Endothelial cell of umbilical vein (primary cell): ENCODE measurements around the gene SRCIN1. TPM values are rescaled to one million over a fixed set of nuclear protein-coding genes. Genes with fewer than 3 reads are reported as not detected.

Experiments
- BruUV-seq: library from RNA; stranded (reverse); fragments of 400-500 nt; replicated peaks from 2 replicates; lab custom pipeline; 2021; lab: Mats Ljungman, UMichigan
- CTCF ChIA-PET: fragments of 300-600, 350-600 bp; sonication (Branson Sonifier 250); formaldehyde crosslinking; loops from one replicate; lab custom pipeline; 2021; ENCODE audit warnings: antibody characterized with exemption, inconsistent platforms; lab: Charles Lee
- POLR2A ChIA-PET: fragments of 300-600, 350-600 bp; sonication (Branson Sonifier 250); formaldehyde crosslinking; loops from one replicate; lab custom pipeline; 2021; ENCODE audit warnings: antibody characterized with exemption, inconsistent platforms; lab: Charles Lee
- DNase-seq: peaks from one replicate; pipeline ENCODE4 v3.0.0-alpha.2; 2011; ENCODE audit warnings: low read depth, low spot score
- FAIRE-seq: peaks from 2 replicates; lab custom pipeline; 2011; peaks lifted over from hg19 to GRCh38; lab: Jason Lieb, UNC
- H2AFZ ChIP-seq: 2 replicates; pipeline ENCODE4 v1.6.0; 2012; ENCODE audit warnings: low read depth, low read length, control low read depth, inconsistent platforms
- H3K27ac ChIP-seq: 2 replicates; pipeline ENCODE4 v1.5.1; 2011; ENCODE audit warnings: low read depth, mild to moderate bottlenecking, control low read depth, low read length, moderate library complexity; ENCODE audit not compliant: insufficient read depth
- H3K27me3 ChIP-seq, 2 experiments: 2 replicates each; pipeline versions ENCODE4 v1.6.0 to v1.6.1; 2011; ENCODE audit warnings: low read length in 2 of 2, mixed read lengths in 1 of 2; ENCODE audit not compliant: control insufficient read depth in 2 of 2, insufficient read depth in 2 of 2
- H3K36me3 ChIP-seq, 2 experiments: 2 replicates in 1 of 2; 3 replicates in 1 of 2; pipeline ENCODE4 v1.5.1; 2011; ENCODE audit warnings: low read length in 2 of 2, mild to moderate bottlenecking in 1 of 2, moderate library complexity in 1 of 2; ENCODE audit not compliant: control insufficient read depth in 2 of 2, insufficient read depth in 2 of 2; ENCODE audit errors: extremely low read depth in 1 of 2
- H3K4me1 ChIP-seq: 3 replicates; pipeline ENCODE4 v1.5.1; 2011; ENCODE audit warnings: mild to moderate bottlenecking, low read length; ENCODE audit not compliant: control insufficient read depth, insufficient read depth; ENCODE audit errors: extremely low read depth
- H3K4me2 ChIP-seq: 2 replicates; pipeline ENCODE4 v1.6.1; 2011; ENCODE audit warnings: low read length, control low read depth, mixed read lengths; ENCODE audit not compliant: insufficient read depth
- H3K4me3 ChIP-seq, 3 experiments: fragments of 200-600 bp in 1 of 3; sonication (generic), shearing (Covaris generic) in 1 of 3; replicated peaks in 1 of 3; 2 replicates each; pipeline ENCODE4 v1.5.1; 2011 to 2016; ENCODE audit warnings: control low read depth in 3 of 3, low read length in 3 of 3, mild to moderate bottlenecking in 2 of 3, inconsistent platforms in 1 of 3, low read depth in 1 of 3, moderate library complexity in 1 of 3; ENCODE audit not compliant: insufficient read depth in 1 of 3
- H3K79me2 ChIP-seq: 2 replicates; pipeline ENCODE4 v1.6.0; 2012; ENCODE audit warnings: low read length, inconsistent platforms; ENCODE audit not compliant: control insufficient read depth, insufficient read depth
- H3K9ac ChIP-seq: replicated peaks from 2 replicates; pipeline ENCODE3; 2011; ENCODE audit warnings: low read length, control low read depth; ENCODE audit not compliant: insufficient read depth; ENCODE audit errors: extremely low read depth
- H3K9me1 ChIP-seq: replicated peaks from 3 replicates; pipeline ENCODE4 v1.6.0; 2011; ENCODE audit warnings: mild to moderate bottlenecking, low read length; ENCODE audit not compliant: control insufficient read depth, insufficient read depth; ENCODE audit errors: extremely low read depth
- H3K9me3 ChIP-seq: replicated peaks from 2 replicates; pipeline ENCODE4 v1.5.1; 2012; ENCODE audit warnings: low read length, inconsistent platforms; ENCODE audit not compliant: control insufficient read depth, insufficient read depth
- H4K20me1 ChIP-seq: replicated peaks from 2 replicates; pipeline ENCODE3; 2011; ENCODE audit warnings: mild to moderate bottlenecking, low read length; ENCODE audit not compliant: control insufficient read depth, insufficient read depth; ENCODE audit errors: extremely low read depth
- CTCF ChIP-seq, 2 donors: IDR thresholded peaks; 1 replicate in 1 of 2; 2 replicates in 1 of 2; pipeline ENCODE4 v1.5.1; 2011; ENCODE audit warnings: low read length in 2 of 2, mild to moderate bottlenecking in 2 of 2, moderate library complexity in 2 of 2, control low read depth in 1 of 2, inconsistent platforms in 1 of 2, low read depth in 1 of 2; ENCODE audit not compliant: insufficient read depth in 1 of 2; ENCODE audit errors: extremely low read depth in 1 of 2
- EZH2 ChIP-seq: IDR thresholded peaks from 2 replicates; pipeline ENCODE4 v1.6.1; 2012; ENCODE audit warnings: borderline replicate concordance, low read depth, mild to moderate bottlenecking, moderate library complexity, low read length, inconsistent platforms; ENCODE audit not compliant: severe bottlenecking
- FOS ChIP-seq: IDR thresholded peaks from 2 replicates; pipeline ENCODE4 v1.6.1; 2011; ENCODE audit warnings: mild to moderate bottlenecking, low read length, moderate library complexity, borderline replicate concordance; ENCODE audit not compliant: insufficient read depth
- GATA2 ChIP-seq: IDR thresholded peaks from 2 replicates; pipeline ENCODE4 v1.7.0; 2011; ENCODE audit warnings: low read depth, mild to moderate bottlenecking, moderate library complexity, mixed read lengths, low read length; ENCODE audit not compliant: insufficient read length, insufficient read depth
- JUN ChIP-seq: IDR thresholded peaks from 2 replicates; pipeline ENCODE4 v1.6.1; 2011; ENCODE audit warnings: borderline replicate concordance, low read depth; ENCODE audit not compliant: insufficient read length, insufficient read depth
- MYC ChIP-seq: IDR thresholded peaks from one replicate; pipeline ENCODE4 v1.6.1; 2011; ENCODE audit warnings: mild to moderate bottlenecking, low read depth, low read length
- POLR2A ChIP-seq: IDR thresholded peaks from 2 replicates; pipeline ENCODE4 v1.6.1; 2012; ENCODE audit warnings: low read depth, mild to moderate bottlenecking, control low read depth, low read length
- POLR2AphosphoS5 ChIP-seq: IDR thresholded peaks from 2 replicates; pipeline ENCODE4 v1.6.1; 2012; ENCODE audit warnings: low read depth, mild to moderate bottlenecking, control low read depth, low read length, moderate library complexity; ENCODE audit not compliant: insufficient read depth
- dilution Hi-C: fragments of 300-500 bp; cut with MboI; formaldehyde crosslinking; loops from one replicate; pipeline ENCODE4 v1.15.0; 2019; ENCODE audit warnings: low sequenced_read_pairs; ENCODE audit not compliant: extremely low pct_ligation_motif_present
- intact Hi-C: fragments of 100-400 bp; cut with micrococcal nuclease; formaldehyde crosslinking; loops from one replicate; pipeline ENCODE4 v1.10.0; 2022
- polyA plus RNA-seq, 4 experiments: library from polyadenylated mRNA; depleted of rRNA in 3 of 4; stranded (reverse) in 3 of 4; unstranded in 1 of 4; fragments of >200 nt; gene quantifications; 2 replicates each; pipeline versions ENCODE4 v1.2.1 to v1.2.3, GENCODE V29; 2011 to 2012; ENCODE audit warnings: missing spikeins in 1 of 4
- total RNA-seq: library from RNA; stranded (reverse); gene quantifications from 2 replicates; pipeline ENCODE4 v1.2.3, GENCODE V29; 2021
- TF ChIP-seq, protein P1 (sequence below): IDR thresholded peaks from 2 replicates; pipeline ENCODE4 v1.6.1; 2011; ENCODE audit not compliant: insufficient read depth, insufficient read length

SRCIN1 gene
- total and polyA plus RNA-seq, 2 donors (not counting 3 experiments of a cell fraction or from before 2014, with no cell fraction given) = 0.15 to 0.35 TPM

DNA sequence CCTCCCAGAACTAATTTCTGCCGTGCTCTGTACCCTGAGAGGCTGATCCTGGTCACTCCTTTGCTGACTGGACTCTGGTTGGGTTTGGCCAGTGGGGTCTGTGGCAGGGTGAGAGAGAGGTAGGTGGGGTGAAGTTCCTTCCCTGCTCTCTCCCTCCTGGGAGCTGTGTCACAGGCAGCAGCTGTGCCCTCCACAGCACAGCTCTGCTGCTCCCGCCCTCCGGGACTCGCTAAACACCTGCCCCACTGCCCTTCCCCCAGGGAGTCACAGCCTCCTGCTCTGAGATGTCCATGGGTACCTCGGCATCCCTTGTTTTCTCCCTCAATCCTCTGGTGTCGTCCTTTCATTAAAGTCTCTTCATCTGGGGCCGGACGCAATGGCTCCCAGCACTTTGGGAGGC is 66.4 kb downstream of the SRCIN1 start:
- Histone ChIP-seq H3K27me3 (no peaks in the 10 kb centered on the region), H3K79me2 (no peaks in the 10 kb centered on the region), H3K9me1 (no peaks in the 10 kb centered on the region), H3K4me1 (no peaks in the 10 kb centered on the region), H3K9ac (no peak overlapping the region), H4K20me1 (no peaks in the 10 kb centered on the region), H2AFZ (no peak overlapping the region), H3K36me3 (no peaks in the 10 kb centered on the region), H3K4me2 (no peak overlapping the region), H3K27ac (no peak overlapping the region), H3K4me3 (no peak overlapping the region), H3K9me3 (no peaks in the 10 kb centered on the region)
- DNase-seq (no peak), FAIRE-seq (no peak)
- TF ChIP-seq CTCF (IDR thresholded peaks at IDR 0.05; ENCODE audit: extremely low read depth in 1 of 2, insufficient read depth in 1 of 2, low read depth in 1 of 2, low read length in 2 of 2) (no peak), MYC (no peak), JUN (no peak), POLR2AphosphoS5 (no peak), FOS (no peak), GATA2 (no peak), EZH2 (no peak), POLR2A (no peak)
- TF ChIP-seq, protein P1, sequence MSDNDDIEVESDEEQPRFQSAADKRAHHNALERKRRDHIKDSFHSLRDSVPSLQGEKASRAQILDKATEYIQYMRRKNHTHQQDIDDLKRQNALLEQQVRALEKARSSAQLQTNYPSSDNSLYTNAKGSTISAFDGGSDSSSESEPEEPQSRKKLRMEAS = no peak
- BruUV-seq = no TSS peak
- dilution Hi-C loops = no loop called here
- CTCF ChIA-PET = interaction anchor here (1.5 to 4.9 kb wide), 2 partner anchors 19 to 30 kb away, joined by 9 to 36 read pairs; no protein-coding TSS in a partner anchor
- intact Hi-C loops = no loop called here
- POLR2A ChIA-PET = no interaction called here
